Measurements from ENCODE around the gene VSIR.

The VSIR gene

GRCh38 chr10:71806704-71807556, 33.6 kb upstream of the VSIR start:
- DNase-seq, result no peak

- DNase-seq, result no peak
These were observed 32.7 kb upstream of the VSIR start for GRCh38 chr10:71805776-71806703.

- no peak for DNase-seq
These were observed 30.8 kb upstream of the VSIR start for GRCh38 chr10:71804077-71804476.

GRCh38 chr10:71802715-71803488, 29.6 kb upstream of the VSIR start:
- DNase-seq, result no peak

GRCh38 chr10:71802235-71802634, 28.9 kb upstream of the VSIR start:
- DNase-seq, result no peak

GRCh38 chr10:71801361-71801760, 28.0 kb upstream of the VSIR start:
- no peak for DNase-seq

- no peak for DNase-seq
These were observed 26.5 kb upstream of the VSIR start for GRCh38 chr10:71799608-71800453.

GRCh38 chr10:71799112-71799511, 25.8 kb upstream of the VSIR start:
- no peak for DNase-seq

GRCh38 chr10:71798308-71798624, 24.9 kb upstream of the VSIR start:
- DNase-seq, result no peak

GRCh38 chr10:71797533-71798307, 24.4 kb upstream of the VSIR start:
- DNase-seq, result no peak

- DNase-seq, result no peak
These were observed 23.6 kb upstream of the VSIR start for GRCh38 chr10:71796749-71797405.

GRCh38 chr10:71795248-71795647, 21.9 kb upstream of the VSIR start:
- DNase-seq, result no peak

- DNase-seq, result no peak
These were observed 17.6 kb upstream of the VSIR start for GRCh38 chr10:71790749-71791440.

- DNase-seq, result no peak
These were observed 16.6 kb upstream of the VSIR start for GRCh38 chr10:71789871-71790270.

GRCh38 chr10:71788954-71789353, 15.6 kb upstream of the VSIR start:
- DNase-seq, result no peak

- no peak for DNase-seq
These were observed 11.5 kb upstream of the VSIR start for GRCh38 chr10:71784679-71785272.

- DNase-seq, result no peak
These were observed 10.8 kb upstream of the VSIR start for GRCh38 chr10:71783917-71784678.

- no peak for DNase-seq
These were observed 9.7 kb upstream of the VSIR start for GRCh38 chr10:71782917-71783490.

Data from activated CD4-positive, alpha-beta T cell treated with anti-CD3 and anti-CD28 coated beads for 1 hour (primary cell).